GM12878 (cell line): ENCODE results near the gene SPATA9. TPM values are rescaled to one million over a fixed set of nuclear protein-coding genes. Genes with fewer than 3 reads are reported as not detected.

Source experiments
- BACH1 ChIP-seq: fragments of 450-650 bp; IDR thresholded peaks from 2 replicates; pipeline ENCODE4 v1.6.1; 2017; ENCODE audit warnings: mild to moderate bottlenecking, borderline replicate concordance
- BHLHE40 ChIP-seq, 2 experiments: fragments of 450-650 bp in 1 of 2; IDR thresholded peaks; 2 replicates each; pipeline ENCODE4 v1.6.1; 2011 to 2017; ENCODE audit warnings: low read depth in 2 of 2, borderline replicate concordance in 1 of 2, improper control_type of control experiment in 1 of 2, low read length in 1 of 2, mild to moderate bottlenecking in 1 of 2
- EED ChIP-seq: sonication (generic); IDR thresholded peaks from 2 replicates; pipeline ENCODE4 v1.6.1; 2016; ENCODE audit warnings: antibody characterized with exemption, low read depth
- GATAD2B ChIP-seq: fragments of 450-650 bp; conservative IDR thresholded peaks from 2 replicates; pipeline ENCODE4 v1.6.1; 2017; ENCODE audit warnings: low read depth, mild to moderate bottlenecking, moderate library complexity
- HDAC6 ChIP-seq: fragments of 200-600 bp; sonication (generic); IDR thresholded peaks from one replicate; pipeline ENCODE4 v1.8.0; 2017; ENCODE audit warnings: antibody characterized with exemption; ENCODE audit not compliant: unreplicated experiment
- HDGF ChIP-seq: fragments of 450-650 bp; IDR thresholded peaks from 2 replicates; pipeline ENCODE4 v1.6.1; 2016; ENCODE audit warnings: antibody characterized with exemption
- IKZF1 ChIP-seq: fragments of 450-650 bp; conservative IDR thresholded peaks from 2 replicates; pipeline ENCODE4 v1.6.1; 2017; ENCODE audit warnings: antibody characterized with exemption, mild to moderate bottlenecking
- MXI1 ChIP-seq: fragments of 150-350 bp; IDR thresholded peaks from 2 replicates; pipeline ENCODE4 v1.6.1; 2011; ENCODE audit warnings: low read depth, mild to moderate bottlenecking, inconsistent platforms, low read length, improper control_type of control experiment
- NBN ChIP-seq: fragments of 450-650 bp; IDR thresholded peaks from 2 replicates; pipeline ENCODE4 v1.6.1; 2016
- RCOR1 ChIP-seq: conservative IDR thresholded peaks from 2 replicates; pipeline ENCODE4 v1.6.1; 2012; ENCODE audit warnings: low read depth, low read length, improper control_type of control experiment
- SRF ChIP-seq, 2 experiments: IDR thresholded peaks; 2 replicates each; pipeline ENCODE4 v1.6.1; 2011; ENCODE audit warnings: low read depth in 2 of 2, low read length in 2 of 2, mild to moderate bottlenecking in 1 of 2, moderate library complexity in 1 of 2
- SUPT20H ChIP-seq: IDR thresholded peaks from 2 replicates; pipeline ENCODE4 v1.6.1; 2011; ENCODE audit warnings: low read depth, mild to moderate bottlenecking, low read length, moderate library complexity, borderline replicate concordance; ENCODE audit not compliant: control insufficient read depth
- polyA plus RNA-seq, 11 experiments: library from polyadenylated mRNA; depleted of rRNA in 4 of 11; unstranded in 6 of 11; stranded (reverse) in 5 of 11; fragments of >200 nt; fragmentation: Nextera tagmentation in 4 of 11; fragmentation: Illumina TruSeq in 1 of 11; extraction: Ambion mirVana in 4 of 11; extraction: Trizol in 1 of 11; gene quantifications; 1 replicate in 1 of 11; 2 replicates in 10 of 11; pipeline versions ENCODE4 v1.2.1 to v1.2.3, GENCODE V29; 2011 to 2016; ENCODE audit warnings: inconsistent platforms in 2 of 11, missing spikeins in 2 of 11, low read depth in 1 of 11
- total RNA-seq, 4 experiments: library from RNA; depleted of rRNA in 3 of 4; stranded (reverse); fragments of >200 nt in 3 of 4; fragmentation: Illumina TruSeq in 1 of 4; extraction: Trizol in 1 of 4; gene quantifications; 2 replicates each; pipeline versions ENCODE4 v1.2.1 to v1.2.3, GENCODE V29; 2013 to 2021
- TF ChIP-seq, protein P1 (sequence below): IDR thresholded peaks from 2 replicates; pipeline ENCODE4 v1.6.1; 2012; ENCODE audit warnings: improper control_type of control experiment, low read depth, low read length; ENCODE audit not compliant: insufficient replicate concordance
- TF ChIP-seq, protein P2 (sequence below): fragments of 450-650 bp; IDR thresholded peaks from 2 replicates; pipeline ENCODE4 v1.6.1; 2018; ENCODE audit warnings: borderline replicate concordance, mild to moderate bottlenecking; ENCODE audit not compliant: partially characterized antibody
- TF ChIP-seq, protein P3 (sequence below): fragments of 450-650 bp; IDR thresholded peaks from 2 replicates; pipeline ENCODE4 v1.6.1; 2017; ENCODE audit warnings: borderline replicate concordance
- TF ChIP-seq, protein P4 (sequence below): fragments of 450-650 bp; IDR thresholded peaks from 2 replicates; pipeline ENCODE4 v1.6.1; 2016; ENCODE audit warnings: mild to moderate bottlenecking

Gene SPATA9
- total and polyA plus RNA-seq, 10 of the 15 experiments (the other 5 are each of a cell fraction or from before 2014, with no cell fraction given): 0.11 to 0.49 (median 0.16) TPM; not detected in 1

DNA sequence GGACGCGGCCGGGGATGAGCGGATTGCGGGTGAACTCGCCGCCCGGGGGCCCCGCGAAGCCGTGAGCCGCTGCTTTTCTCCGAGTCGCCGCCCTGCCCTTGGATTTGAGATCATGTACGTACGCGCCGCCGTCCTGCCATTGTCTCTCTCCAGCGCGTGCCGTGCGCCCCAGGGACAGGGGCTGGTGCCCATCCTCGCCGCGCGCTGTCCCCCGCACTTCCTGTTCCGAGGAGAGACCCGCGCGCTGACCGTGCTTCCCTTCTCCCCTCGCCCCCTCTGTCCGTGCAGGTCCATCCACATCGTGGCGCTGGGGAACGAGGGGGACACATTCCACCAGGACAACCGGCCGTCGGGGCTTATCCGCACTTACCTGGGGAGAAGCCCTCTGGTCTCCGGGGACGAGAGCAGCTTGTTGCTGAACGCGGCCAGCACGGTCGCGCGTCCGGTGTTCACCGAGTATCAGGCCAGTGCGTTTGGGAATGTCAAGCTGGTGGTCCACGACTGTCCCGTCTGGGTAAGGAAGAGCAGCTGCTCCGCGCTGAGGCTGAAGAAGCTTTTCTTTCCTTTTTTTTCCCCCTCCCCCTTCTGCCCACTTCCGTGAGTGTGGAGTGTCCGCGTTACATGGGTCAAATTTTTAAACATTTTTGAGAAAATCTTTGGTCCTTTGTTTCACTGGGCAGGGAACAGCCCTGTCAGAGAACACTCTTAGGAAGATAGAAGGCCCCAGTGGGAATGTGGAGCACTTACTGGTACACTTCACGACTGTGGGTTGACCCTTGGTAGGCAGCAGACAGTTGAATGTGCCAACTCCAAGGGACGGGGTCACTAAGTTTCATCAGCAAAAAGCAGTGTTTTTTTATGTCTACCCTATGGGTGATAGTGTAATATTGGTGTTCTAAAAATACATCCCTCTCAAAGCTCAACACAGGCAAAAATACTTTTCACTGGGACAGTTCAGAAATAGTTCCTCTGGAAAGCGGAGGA is 49.1 kb upstream of the SPATA9 start (continued):
- TF ChIP-seq, protein P1, sequence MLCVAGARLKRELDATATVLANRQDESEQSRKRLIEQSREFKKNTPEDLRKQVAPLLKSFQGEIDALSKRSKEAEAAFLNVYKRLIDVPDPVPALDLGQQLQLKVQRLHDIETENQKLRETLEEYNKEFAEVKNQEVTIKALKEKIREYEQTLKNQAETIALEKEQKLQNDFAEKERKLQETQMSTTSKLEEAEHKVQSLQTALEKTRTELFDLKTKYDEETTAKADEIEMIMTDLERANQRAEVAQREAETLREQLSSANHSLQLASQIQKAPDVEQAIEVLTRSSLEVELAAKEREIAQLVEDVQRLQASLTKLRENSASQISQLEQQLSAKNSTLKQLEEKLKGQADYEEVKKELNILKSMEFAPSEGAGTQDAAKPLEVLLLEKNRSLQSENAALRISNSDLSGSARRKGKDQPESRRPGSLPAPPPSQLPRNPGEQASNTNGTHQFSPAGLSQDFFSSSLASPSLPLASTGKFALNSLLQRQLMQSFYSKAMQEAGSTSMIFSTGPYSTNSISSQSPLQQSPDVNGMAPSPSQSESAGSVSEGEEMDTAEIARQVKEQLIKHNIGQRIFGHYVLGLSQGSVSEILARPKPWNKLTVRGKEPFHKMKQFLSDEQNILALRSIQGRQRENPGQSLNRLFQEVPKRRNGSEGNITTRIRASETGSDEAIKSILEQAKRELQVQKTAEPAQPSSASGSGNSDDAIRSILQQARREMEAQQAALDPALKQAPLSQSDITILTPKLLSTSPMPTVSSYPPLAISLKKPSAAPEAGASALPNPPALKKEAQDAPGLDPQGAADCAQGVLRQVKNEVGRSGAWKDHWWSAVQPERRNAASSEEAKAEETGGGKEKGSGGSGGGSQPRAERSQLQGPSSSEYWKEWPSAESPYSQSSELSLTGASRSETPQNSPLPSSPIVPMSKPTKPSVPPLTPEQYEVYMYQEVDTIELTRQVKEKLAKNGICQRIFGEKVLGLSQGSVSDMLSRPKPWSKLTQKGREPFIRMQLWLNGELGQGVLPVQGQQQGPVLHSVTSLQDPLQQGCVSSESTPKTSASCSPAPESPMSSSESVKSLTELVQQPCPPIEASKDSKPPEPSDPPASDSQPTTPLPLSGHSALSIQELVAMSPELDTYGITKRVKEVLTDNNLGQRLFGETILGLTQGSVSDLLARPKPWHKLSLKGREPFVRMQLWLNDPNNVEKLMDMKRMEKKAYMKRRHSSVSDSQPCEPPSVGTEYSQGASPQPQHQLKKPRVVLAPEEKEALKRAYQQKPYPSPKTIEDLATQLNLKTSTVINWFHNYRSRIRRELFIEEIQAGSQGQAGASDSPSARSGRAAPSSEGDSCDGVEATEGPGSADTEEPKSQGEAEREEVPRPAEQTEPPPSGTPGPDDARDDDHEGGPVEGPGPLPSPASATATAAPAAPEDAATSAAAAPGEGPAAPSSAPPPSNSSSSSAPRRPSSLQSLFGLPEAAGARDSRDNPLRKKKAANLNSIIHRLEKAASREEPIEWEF: no peak
- TF ChIP-seq, protein P2, sequence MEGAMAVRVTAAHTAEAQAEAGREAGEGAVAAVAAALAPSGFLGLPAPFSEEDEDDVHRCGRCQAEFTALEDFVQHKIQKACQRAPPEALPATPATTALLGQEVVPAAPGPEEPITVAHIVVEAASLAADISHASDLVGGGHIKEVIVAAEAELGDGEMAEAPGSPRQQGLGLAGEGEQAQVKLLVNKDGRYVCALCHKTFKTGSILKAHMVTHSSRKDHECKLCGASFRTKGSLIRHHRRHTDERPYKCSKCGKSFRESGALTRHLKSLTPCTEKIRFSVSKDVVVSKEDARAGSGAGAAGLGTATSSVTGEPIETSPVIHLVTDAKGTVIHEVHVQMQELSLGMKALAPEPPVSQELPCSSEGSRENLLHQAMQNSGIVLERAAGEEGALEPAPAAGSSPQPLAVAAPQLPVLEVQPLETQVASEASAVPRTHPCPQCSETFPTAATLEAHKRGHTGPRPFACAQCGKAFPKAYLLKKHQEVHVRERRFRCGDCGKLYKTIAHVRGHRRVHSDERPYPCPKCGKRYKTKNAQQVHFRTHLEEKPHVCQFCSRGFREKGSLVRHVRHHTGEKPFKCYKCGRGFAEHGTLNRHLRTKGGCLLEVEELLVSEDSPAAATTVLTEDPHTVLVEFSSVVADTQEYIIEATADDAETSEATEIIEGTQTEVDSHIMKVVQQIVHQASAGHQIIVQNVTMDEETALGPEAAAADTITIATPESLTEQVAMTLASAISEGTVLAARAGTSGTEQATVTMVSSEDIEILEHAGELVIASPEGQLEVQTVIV: peak; percentile 31
- TF ChIP-seq, protein P3, sequence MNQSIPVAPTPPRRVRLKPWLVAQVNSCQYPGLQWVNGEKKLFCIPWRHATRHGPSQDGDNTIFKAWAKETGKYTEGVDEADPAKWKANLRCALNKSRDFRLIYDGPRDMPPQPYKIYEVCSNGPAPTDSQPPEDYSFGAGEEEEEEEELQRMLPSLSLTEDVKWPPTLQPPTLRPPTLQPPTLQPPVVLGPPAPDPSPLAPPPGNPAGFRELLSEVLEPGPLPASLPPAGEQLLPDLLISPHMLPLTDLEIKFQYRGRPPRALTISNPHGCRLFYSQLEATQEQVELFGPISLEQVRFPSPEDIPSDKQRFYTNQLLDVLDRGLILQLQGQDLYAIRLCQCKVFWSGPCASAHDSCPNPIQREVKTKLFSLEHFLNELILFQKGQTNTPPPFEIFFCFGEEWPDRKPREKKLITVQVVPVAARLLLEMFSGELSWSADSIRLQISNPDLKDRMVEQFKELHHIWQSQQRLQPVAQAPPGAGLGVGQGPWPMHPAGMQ: no peak
- TF ChIP-seq HDGF: 0 out of 2 replicates have a peak, but pooled peaks have one; percentile 16
- TF ChIP-seq SRF (IDR thresholded peaks at IDR 0.05; ENCODE audit: low read depth in 2 of 2, low read length in 2 of 2): no peak
- peak; percentile 37; the same call in 1 of the 2 replicates for TF ChIP-seq NBN
- TF ChIP-seq IKZF1: peak; percentile 73
- TF ChIP-seq MXI1: 0 out of 2 replicates have a peak, but pooled peaks have one; percentile 34
- TF ChIP-seq HDAC6: peak; percentile 98
- peak; percentile 63; the same call in 1 of the 2 replicates for TF ChIP-seq EED
- TF ChIP-seq RCOR1: no peak
- TF ChIP-seq BACH1: no peak
- no peak for TF ChIP-seq SUPT20H
- peak; percentile 3; the same call in 1 of the 2 replicates for TF ChIP-seq GATAD2B
- TF ChIP-seq, protein P4, sequence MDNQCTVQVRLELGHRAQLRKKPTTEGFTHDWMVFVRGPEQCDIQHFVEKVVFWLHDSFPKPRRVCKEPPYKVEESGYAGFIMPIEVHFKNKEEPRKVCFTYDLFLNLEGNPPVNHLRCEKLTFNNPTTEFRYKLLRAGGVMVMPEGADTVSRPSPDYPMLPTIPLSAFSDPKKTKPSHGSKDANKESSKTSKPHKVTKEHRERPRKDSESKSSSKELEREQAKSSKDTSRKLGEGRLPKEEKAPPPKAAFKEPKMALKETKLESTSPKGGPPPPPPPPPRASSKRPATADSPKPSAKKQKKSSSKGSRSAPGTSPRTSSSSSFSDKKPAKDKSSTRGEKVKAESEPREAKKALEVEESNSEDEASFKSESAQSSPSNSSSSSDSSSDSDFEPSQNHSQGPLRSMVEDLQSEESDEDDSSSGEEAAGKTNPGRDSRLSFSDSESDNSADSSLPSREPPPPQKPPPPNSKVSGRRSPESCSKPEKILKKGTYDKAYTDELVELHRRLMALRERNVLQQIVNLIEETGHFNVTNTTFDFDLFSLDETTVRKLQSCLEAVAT: peak; percentile 60
- peak in 1 of 2 experiments; percentile 2; a peak in 2 of 4 replicates for TF ChIP-seq BHLHE40 (IDR thresholded peaks at IDR 0.05; ENCODE audit: borderline replicate concordance in 1 of 2, low read depth in 2 of 2, low read length in 1 of 2)
